ENCODE data around the gene TUBB.

DNA sequence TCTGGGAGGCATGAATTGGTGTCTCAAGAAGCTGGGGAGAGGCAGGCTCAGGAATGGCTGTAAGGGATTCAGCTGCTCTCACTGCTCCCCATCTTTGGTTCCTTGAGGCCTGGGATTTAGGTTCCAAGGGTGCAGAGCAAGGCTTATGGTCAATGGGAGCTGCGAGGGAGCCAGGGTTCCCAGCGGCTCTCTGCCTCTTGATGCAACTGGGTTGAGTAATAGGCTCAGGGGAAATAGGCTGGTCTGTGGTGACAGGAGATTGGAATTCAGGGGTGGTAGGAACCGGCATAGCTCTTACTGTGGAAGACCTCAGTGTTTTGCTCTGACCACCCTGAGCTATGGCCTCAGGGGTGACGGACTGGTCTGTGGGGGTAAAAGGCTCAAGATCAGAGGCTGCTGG lies 16.3 kb upstream of the TUBB start:
- no peak for TF ChIP-seq EZH2 (IDR thresholded peaks at IDR 0.05; ENCODE audit: borderline replicate concordance, low read length)
- TF ChIP-seq, protein P1, sequence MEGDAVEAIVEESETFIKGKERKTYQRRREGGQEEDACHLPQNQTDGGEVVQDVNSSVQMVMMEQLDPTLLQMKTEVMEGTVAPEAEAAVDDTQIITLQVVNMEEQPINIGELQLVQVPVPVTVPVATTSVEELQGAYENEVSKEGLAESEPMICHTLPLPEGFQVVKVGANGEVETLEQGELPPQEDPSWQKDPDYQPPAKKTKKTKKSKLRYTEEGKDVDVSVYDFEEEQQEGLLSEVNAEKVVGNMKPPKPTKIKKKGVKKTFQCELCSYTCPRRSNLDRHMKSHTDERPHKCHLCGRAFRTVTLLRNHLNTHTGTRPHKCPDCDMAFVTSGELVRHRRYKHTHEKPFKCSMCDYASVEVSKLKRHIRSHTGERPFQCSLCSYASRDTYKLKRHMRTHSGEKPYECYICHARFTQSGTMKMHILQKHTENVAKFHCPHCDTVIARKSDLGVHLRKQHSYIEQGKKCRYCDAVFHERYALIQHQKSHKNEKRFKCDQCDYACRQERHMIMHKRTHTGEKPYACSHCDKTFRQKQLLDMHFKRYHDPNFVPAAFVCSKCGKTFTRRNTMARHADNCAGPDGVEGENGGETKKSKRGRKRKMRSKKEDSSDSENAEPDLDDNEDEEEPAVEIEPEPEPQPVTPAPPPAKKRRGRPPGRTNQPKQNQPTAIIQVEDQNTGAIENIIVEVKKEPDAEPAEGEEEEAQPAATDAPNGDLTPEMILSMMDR (IDR thresholded peaks at IDR 0.05; ENCODE audit: low read length), result no peak

Measured in OCI-LY1 (cell line).